ENCODE data around the gene KLHL29. TPM values are rescaled to one million over a fixed set of nuclear protein-coding genes. Genes with fewer than 3 reads are reported as not detected.

KLHL29 gene
- total RNA-seq, 4 donors from 2014 or later: 7.6 to 15.3 (median 8.4) TPM

GRCh38 chr2:23418056-23418455, 33.1 kb downstream of the KLHL29 start:
- TF ChIP-seq CTCF (IDR thresholded peaks at IDR 0.05; ENCODE audit: low read depth): no peak

GRCh38 chr2:23418461-23418911, 33.5 kb downstream of the KLHL29 start:
- TF ChIP-seq CTCF (IDR thresholded peaks at IDR 0.05; ENCODE audit: low read depth): no peak

GRCh38 chr2:23419171-23420090, 34.5 kb downstream of the KLHL29 start:
- TF ChIP-seq CTCF (IDR thresholded peaks at IDR 0.05; ENCODE audit: low read depth): no peak

GRCh38 chr2:23420091-23420839, 35.3 kb downstream of the KLHL29 start:
- TF ChIP-seq CTCF (IDR thresholded peaks at IDR 0.05; ENCODE audit: low read depth): no peak

GRCh38 chr2:23420840-23421476, 36.0 kb downstream of the KLHL29 start:
- TF ChIP-seq CTCF (IDR thresholded peaks at IDR 0.05; ENCODE audit: low read depth): no peak

GRCh38 chr2:23422089-23423061, 37.4 kb downstream of the KLHL29 start:
- TF ChIP-seq CTCF (IDR thresholded peaks at IDR 0.05; ENCODE audit: low read depth): no peak
